NCI-H1436 treated with DMSO at 0.1 percent for 48 hours (cell line): ENCODE results near the gene SRPK2.

Experiments used
- DNase-seq: peaks from one replicate; lab custom pipeline; 2025; lab: John Stamatoyannopoulos, UW

The SRPK2 gene

DNA sequence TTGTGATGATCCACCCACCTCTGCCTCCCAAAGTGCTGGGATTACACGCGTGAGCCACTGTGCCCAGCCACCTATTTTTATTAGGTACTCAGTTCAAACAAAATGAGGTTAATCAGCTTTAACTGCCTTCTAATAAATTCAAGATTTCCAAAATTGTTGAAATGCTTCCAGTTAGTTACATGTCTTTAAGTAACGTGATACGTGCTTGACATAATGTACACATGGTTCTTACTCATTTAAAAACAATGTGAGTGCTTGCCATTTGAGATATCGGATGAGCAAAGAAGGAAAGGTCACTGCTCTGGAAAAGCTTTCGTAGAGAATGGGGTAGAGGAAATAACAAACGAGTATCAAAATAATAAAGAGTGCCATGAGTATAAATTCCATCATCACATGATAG is 291.1 kb downstream of the SRPK2 start:
- DNase-seq: no peak

DNA sequence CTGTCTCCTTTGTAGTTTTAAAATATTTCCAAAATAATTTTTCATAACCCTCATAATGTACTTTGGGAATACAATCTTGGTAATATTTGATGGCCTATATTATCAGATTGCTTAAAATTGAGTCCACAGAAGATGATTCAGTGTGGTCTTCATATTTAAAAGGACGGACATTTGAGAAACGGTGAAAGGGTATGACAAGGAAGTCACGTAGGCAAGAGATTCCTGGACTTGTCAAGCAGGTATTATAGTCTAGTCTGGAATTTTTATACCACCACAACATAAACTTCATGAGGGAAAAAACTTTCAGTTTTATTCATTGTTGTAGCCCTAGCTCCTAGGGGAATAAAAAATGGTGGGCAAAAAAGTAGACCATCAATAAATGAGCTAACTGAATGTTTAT is 292.4 kb downstream of the SRPK2 start:
- no peak for DNase-seq

DNA sequence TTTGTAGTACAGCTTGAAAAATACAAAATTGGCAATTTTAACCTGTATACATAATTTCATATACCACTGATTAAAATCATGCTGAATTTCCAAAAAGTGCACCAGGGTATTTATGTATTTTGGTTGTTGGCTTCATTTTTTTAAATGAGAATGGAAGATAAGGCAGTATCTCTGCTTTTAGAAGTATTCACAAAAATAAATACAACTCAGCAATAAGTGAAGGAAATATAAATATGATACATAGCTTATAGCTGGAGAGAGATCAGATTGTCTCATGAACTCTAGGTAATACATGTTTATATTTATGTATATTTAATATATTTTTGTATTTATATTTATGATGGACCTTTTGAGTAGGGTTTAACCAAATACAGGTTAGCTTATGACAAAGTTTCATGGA is 293.8 kb downstream of the SRPK2 start:
- DNase-seq: no peak

DNA sequence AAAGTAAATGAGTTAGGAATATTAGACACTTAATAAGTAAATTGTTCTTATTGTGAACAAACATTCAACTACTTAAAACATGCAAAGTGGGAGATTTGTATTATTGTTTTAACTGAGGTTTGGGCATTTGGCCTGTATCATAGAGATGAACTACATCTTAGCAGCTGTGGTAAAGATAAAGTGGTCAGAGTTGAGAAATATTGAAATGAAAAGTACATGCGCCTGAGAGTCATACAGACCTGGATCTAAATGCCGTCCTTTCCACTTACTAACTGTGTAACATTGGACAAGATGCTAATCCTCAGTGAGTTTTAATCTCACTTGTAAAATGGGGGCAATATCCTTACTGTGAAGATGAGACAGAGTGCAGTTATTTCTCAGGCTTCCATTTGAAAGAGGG is 300.3 kb downstream of the SRPK2 start:
- no peak for DNase-seq

DNA sequence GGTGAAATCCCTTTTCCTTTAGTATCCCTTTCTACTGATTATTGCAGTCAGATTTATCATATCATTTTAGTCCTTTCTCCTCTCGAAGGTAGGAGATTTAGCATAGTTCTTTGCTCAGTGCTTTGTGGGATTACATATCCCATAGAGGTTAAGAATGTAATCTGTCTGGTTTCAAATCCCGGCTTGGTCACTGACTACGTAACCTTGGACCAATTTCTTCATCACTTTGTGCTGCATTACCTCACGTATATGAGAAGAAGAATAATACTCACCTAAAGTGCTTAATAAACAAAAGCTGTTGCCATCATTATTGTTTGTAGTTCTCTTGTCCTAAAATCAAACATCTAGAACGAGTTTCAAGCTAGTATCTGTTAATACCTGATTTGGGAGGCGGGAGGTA is 300.7 kb downstream of the SRPK2 start:
- no peak for DNase-seq

DNA sequence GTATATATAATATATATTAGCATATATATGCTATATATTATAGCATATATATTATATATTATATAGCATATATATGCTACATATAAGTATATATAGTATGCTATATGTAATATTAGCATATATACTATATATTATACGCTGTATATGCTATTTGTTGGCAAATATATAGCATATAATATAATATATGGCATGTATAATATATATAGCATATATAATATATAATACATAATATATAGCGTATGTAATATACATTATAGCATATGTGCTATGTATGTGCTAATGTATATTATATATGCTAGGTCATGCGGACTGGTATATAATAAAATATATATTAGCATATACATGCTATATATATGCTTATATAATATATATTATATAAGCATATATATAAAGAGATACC is 301.9 kb downstream of the SRPK2 start:
- no peak for DNase-seq

DNA sequence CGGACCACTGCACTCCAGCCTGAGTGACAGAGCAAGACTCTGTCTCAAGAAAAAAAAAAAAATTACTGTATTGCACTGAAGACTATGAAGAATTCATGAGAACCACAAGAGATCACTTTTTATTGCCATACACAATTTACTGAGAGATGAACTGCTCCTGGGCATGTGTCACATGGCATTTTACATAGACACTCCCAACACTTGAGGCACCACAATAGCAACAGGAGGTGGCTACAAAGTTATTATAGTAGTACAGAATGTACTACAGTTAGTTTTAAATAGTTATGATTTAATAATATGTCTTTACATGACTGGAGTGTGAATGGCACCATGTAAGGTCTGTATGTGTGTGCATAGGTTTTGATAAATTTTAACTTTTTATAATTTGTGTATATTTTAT is 304.1 kb downstream of the SRPK2 start:
- no peak for DNase-seq

DNA sequence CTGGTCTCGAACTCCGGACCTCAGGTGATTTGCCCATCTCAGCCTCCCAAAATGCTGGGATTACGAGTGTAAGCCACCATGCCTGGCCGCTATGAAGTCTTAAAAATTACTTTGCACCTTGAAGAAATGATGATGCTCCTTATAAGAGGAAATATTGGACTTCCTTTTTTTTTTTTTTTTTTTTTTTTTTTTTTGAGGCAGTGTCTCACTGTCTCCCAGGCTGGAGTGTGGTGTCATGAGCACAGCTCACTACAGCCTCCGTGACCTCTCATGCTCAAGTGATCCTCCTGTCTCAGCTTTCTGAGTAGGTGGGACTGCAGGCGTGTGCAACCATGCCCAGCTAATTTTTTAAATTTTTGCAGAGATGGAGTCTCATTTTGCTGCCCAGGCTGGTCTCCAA is 309.4 kb downstream of the SRPK2 start:
- no peak for DNase-seq

DNA sequence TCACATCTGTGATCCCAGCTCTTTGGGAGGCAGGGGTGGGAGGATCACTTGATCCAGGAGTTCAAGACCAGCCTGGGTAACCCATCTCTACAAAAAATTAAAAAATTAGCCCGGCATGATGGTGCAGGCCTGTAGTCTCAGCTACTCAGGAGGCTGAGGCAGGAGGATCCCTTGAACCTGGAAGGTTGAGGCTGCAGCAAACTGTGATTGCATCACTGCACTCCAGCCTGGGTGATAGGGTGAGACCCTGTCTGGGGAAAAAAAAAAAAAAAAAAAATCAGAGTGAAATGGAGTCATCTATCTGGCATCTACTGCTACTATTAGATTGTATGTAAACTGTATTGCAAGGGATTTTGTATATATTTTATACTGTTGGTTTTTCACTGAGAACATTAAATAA is 315.6 kb downstream of the SRPK2 start:
- no peak for DNase-seq

DNA sequence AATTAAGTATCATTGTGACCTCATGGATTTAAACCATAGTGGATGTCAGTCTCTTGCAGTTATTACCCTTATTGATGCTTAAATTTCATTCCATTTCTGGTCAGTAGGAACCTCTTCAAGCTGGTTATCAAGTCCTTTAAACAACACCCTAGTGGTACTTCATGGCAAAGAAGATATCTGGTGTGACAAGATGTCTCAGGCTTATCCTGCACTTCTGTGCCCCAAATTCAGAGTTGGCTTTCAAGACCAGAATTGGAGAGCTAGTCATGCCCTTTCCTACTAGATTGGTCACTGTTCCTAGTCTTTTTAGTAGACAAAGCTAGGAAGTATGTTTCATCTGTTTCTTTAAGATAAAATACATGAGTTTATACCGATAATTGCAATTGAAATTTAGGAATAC is 319.8 kb downstream of the SRPK2 start:
- DNase-seq: no peak

DNA sequence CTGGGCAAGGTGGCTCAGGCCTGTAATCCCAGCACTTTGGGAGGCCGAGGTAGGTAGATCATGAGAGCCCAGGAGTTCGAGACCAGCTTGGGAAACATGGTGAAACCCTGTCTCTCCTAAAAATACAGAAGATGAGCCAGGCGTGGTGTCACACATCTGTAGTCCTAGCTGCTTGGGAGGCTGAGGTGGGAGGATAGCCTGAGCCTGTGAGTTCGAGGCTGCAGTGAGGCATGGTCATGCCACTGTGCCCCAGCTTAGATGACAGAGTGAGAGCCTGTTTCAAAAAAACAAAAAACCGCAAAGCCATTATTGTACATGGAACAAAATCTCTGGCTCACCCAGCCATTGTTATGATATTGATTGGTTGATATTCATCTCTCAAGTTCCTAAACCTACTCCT is 321.0 kb downstream of the SRPK2 start:
- no peak for DNase-seq
